ENCODE data around the gene NUP210. TPM values are rescaled to one million over a fixed set of nuclear protein-coding genes. Genes with fewer than 3 reads are reported as not detected.

Gene NUP210
- total and polyA plus RNA-seq, 2 of the 13 experiments (the other 11 are each of a cell fraction or from before 2014, with no cell fraction given), result 31.6 to 35.2 TPM

DNA sequence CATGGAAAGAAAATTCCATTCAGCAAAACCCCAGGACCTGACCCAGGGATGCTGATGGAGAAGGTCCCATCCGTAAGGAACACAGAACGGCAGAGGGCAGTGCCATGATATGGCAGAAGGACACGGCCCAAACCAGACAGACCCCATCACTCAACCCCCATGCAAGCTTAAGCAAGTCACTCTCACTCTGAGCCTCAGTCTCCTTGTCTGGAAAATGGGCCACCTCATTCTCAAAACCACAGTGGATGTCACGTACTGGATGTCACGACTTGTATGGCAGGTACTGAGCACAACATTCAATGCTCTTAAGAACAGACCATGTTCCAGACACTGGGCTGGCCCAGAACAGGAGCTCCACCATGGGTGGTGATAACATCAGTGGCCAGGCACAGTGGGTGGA, 90.4 kb downstream of the NUP210 start:
- no peaks in the 10 kb centered on the region for H3K4me1 ChIP-seq (ENCODE audit: insufficient read depth, low read length)
- no TSS peak for BruUV-seq (replicated peaks)
- H3K4me3 ChIP-seq (replicated peaks in 1 of 3; ENCODE audit: insufficient read depth in 1 of 3, low read depth in 2 of 3, low read length in 3 of 3), result no peak overlapping the region
- TF ChIP-seq ARNT (IDR thresholded peaks at IDR 0.05) (no peak), ZNF629 (CRISPR knock-in tag; conservative IDR thresholded peaks at IDR 0.05) (peak; percentile 92)
- no peaks in the 10 kb centered on the region for H3K9me3 ChIP-seq (ENCODE audit: low read length)
- H2AFZ ChIP-seq (ENCODE audit: low read length), result no peak overlapping the region
- ChIA-PET CTCF (ENCODE audit: low intra/inter-chr PET ratio, low total read pairs) (no interaction called here), POLR2A (no interaction called here)
- H3K27me3 ChIP-seq (ENCODE audit: control insufficient read depth in 1 of 2, insufficient read depth in 2 of 2, low read length in 2 of 2), result no peaks in the 10 kb centered on the region
- H3K27ac ChIP-seq (ENCODE audit: extremely low read length, insufficient read depth, low read length), result no peak overlapping the region
- peaks cover 44 to 96% of the 10 kb centered on the region in 2 experiments for H3K36me3 ChIP-seq (replicated peaks in 1 of 2; ENCODE audit: control insufficient read depth in 1 of 2, insufficient read depth in 2 of 2, low read length in 2 of 2)
- H3K4me2 ChIP-seq (ENCODE audit: low read depth, low read length), result no peak overlapping the region
- no peaks in the 10 kb centered on the region for H3K79me2 ChIP-seq (ENCODE audit: insufficient read depth, low read length)
- DNase-seq (ENCODE audit: low spot score) (no peak), ATAC-seq (no peak), FAIRE-seq (no peak)
- intact Hi-C loops (cut with micrococcal nuclease; ENCODE audit: unreplicated experiment), result no loop called here
- WGBS (ENCODE audit: low lambda C conversion rate), result 100% methylated on average over 5 of the region's 5 CpGs
- H4K20me1 ChIP-seq (ENCODE audit: insufficient read depth, low read length), result no peaks in the 10 kb centered on the region
- no peak overlapping the region for H3K9ac ChIP-seq (ENCODE audit: insufficient read depth, low read depth, low read length)
- in situ Hi-C loops (cut with HindIII; ENCODE audit: extremely low pct_ligation_motif_present, low pct_unique_long_range_greater_than_20kb), result no loop called here

DNA sequence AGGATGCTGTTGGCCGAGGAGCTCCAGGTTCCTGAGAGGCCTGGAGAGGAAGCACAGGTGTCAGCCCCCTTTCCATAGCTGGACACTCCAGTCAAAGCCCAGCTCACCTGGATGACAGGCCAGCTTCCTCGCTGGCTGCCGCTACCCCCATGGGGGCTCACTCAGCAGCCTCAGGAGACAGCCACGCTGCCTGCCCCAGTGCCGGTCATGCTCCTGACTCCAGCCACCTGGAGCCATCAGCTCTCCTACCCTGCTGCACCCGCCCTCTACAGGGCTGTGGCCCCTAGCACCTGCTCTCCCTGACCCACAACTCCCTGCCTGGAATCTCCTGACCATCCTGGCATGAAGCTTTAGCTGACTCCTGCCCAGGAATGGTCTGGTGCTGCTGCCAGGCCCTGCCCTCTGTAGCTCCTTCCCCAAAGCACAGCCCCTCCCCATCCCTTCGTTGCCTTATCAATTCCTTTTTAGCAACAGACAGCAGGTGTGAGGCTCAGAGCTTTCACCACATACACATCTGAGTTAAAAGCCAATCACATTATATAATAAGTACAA, 94.2 kb downstream of the NUP210 start:
- intact Hi-C loops (cut with micrococcal nuclease; ENCODE audit: unreplicated experiment) (no loop called here), in situ Hi-C loops (cut with HindIII; ENCODE audit: extremely low pct_ligation_motif_present, low pct_unique_long_range_greater_than_20kb) (no loop called here)
- DNase-seq (ENCODE audit: low spot score), result no peak
- no peak overlapping the region for H3K9ac ChIP-seq (ENCODE audit: insufficient read depth, low read depth, low read length)
- H3K4me2 ChIP-seq (ENCODE audit: low read depth, low read length), result no peak overlapping the region
- H3K4me3 ChIP-seq (replicated peaks in 1 of 3; ENCODE audit: insufficient read depth in 1 of 3, low read depth in 2 of 3, low read length in 3 of 3), result no peak overlapping the region
- no peaks in the 10 kb centered on the region for H4K20me1 ChIP-seq (ENCODE audit: insufficient read depth, low read length)
- no peaks in the 10 kb centered on the region for H3K27me3 ChIP-seq (ENCODE audit: control insufficient read depth in 1 of 2, insufficient read depth in 2 of 2, low read length in 2 of 2)
- BruUV-seq (replicated peaks), result no TSS peak
- no peak for ATAC-seq
- H3K9me3 ChIP-seq (ENCODE audit: low read length), result no peaks in the 10 kb centered on the region
- CTCF ChIA-PET (ENCODE audit: low intra/inter-chr PET ratio, low total read pairs), result no interaction called here
- no peaks in the 10 kb centered on the region for H3K79me2 ChIP-seq (ENCODE audit: insufficient read depth, low read length)
- H3K27ac ChIP-seq (ENCODE audit: extremely low read length, insufficient read depth, low read length), result no peak overlapping the region
- FAIRE-seq, result no peak
- 98% methylated on average over 4 of the region's 7 CpGs for WGBS (ENCODE audit: low lambda C conversion rate)
- H2AFZ ChIP-seq (ENCODE audit: low read length), result no peak overlapping the region
- peaks cover 46 to 98% of the 10 kb centered on the region in 2 experiments for H3K36me3 ChIP-seq (replicated peaks in 1 of 2; ENCODE audit: control insufficient read depth in 1 of 2, insufficient read depth in 2 of 2, low read length in 2 of 2)
- no peaks in the 10 kb centered on the region for H3K4me1 ChIP-seq (ENCODE audit: insufficient read depth, low read length)
- POLR2A ChIA-PET, result no interaction called here
- no peak for TF ChIP-seq NFKB2 (CRISPR knock-in tag; IDR thresholded peaks at IDR 0.05; ENCODE audit: borderline replicate concordance)
- no peak for TF ChIP-seq SATB2 (CRISPR knock-in tag; IDR thresholded peaks at IDR 0.05)
- TF ChIP-seq DRAP1 (CRISPR knock-in tag; IDR thresholded peaks at IDR 0.05), result no peak
- TF ChIP-seq KLF9 (CRISPR knock-in tag; IDR thresholded peaks at IDR 0.05; ENCODE audit: low read depth), result no peak
- no peak for TF ChIP-seq ELF1 (CRISPR knock-in tag; IDR thresholded peaks at IDR 0.05)
- TF ChIP-seq ZNF501 (CRISPR knock-in tag; IDR thresholded peaks at IDR 0.05), result no peak
- TF ChIP-seq NRL (CRISPR knock-in tag; IDR thresholded peaks at IDR 0.05; ENCODE audit: borderline replicate concordance), result no peak
- TF ChIP-seq ZNF441 (CRISPR knock-in tag; IDR thresholded peaks at IDR 0.05; ENCODE audit: borderline replicate concordance), result no peak
- TF ChIP-seq FIP1L1 (IDR thresholded peaks at IDR 0.05; ENCODE audit: borderline replicate concordance, insufficient read depth, low read depth, low read length), result no peak
- TF ChIP-seq ZBTB7B (CRISPR knock-in tag; IDR thresholded peaks at IDR 0.05), result no peak
- no peak for TF ChIP-seq ZBTB7A (CRISPR knock-in tag; IDR thresholded peaks at IDR 0.05)
- no peak for TF ChIP-seq ARID4A (CRISPR knock-in tag; IDR thresholded peaks at IDR 0.05; ENCODE audit: borderline replicate concordance)
- TF ChIP-seq KLF16 (CRISPR knock-in tag; IDR thresholded peaks at IDR 0.05), result no peak
- no peak for TF ChIP-seq MAFF (IDR thresholded peaks at IDR 0.05; ENCODE audit: low read depth, low read length)

Data from HepG2 (cell line).